NCI-H128 (cell line): ENCODE data around the gene SMARCA2.
"Not testable (repeated sequence)": the region's sequence is repeated elsewhere in the genome, so short reads cannot be mapped to it uniquely, and the experiment has no call there.

ENCODE experiments used
- DNase-seq: peaks from one replicate; lab custom pipeline; 2025; ENCODE audit not compliant: unreplicated experiment; lab: John Stamatoyannopoulos, UW

Gene SMARCA2

DNA sequence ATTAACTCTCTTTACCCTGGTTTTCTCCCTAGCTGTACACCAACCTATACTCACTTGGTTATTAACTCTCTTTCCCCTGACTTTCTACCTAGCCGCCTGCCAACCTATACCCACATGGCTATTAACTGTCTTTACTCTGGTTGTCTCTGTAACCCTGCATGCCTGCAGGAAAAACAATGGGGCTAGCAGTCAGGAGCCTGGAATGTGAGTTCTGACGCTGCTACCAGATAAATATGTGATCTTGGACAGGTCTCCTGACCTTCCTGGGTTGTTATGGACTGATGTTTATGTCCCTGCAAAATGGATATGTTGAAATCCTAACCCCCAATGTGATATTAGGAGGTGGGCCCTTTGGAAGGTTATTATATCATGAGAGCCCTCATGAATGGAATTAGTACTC, 119.2 kb downstream of the SMARCA2 start:
- DNase-seq: no peak

GRCh38 chr9:2138646-2139045, 123.5 kb downstream of the SMARCA2 start:
- no peak for DNase-seq

GRCh38 chr9:2140600-2141223, 125.6 kb downstream of the SMARCA2 start:
- DNase-seq: no peak

DNA sequence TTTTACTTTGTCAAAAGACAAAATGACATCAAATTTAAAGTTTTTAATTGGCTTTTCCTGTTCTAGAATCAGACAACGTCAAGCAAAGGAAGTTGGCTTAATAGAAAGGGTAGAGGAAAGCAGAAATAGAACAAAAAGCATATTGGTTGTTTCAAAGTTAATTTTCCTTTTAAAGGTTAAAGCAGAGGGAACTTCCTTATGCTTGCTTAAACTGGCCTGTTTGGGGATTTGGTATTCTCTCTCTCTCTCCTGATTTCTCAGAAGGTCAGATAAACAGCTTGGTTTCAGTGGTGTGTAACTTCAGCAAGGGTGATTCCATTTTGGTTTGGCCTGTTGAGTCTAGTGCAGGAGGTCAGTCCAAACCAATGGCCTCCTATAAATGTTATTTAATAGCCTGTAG, 127.1 kb downstream of the SMARCA2 start:
- no peak for DNase-seq

GRCh38 chr9:2144619-2145018, 129.5 kb downstream of the SMARCA2 start:
- DNase-seq: no peak

GRCh38 chr9:2145746-2146145, 130.6 kb downstream of the SMARCA2 start:
- no peak for DNase-seq

DNA sequence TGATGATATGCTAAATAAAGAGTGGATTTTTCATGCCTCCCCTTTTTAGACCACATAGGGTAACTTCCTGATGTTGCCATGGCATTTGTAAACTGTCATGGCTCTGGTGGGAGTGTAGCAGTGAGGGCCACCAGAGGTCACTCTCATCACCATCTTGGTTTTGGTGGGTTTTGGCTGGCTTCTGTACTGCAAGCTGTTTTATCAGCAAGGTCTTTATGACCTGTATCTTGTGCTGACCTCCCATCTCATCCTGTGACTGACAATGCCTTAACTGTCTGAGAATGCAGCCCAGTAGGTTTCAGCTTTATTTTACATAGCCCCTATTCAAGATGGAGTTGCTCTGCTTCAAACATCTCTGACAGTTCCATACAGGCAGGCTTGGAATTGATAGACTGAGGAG, 131.6 kb downstream of the SMARCA2 start:
- DNase-seq: not testable (repeated sequence)

DNA sequence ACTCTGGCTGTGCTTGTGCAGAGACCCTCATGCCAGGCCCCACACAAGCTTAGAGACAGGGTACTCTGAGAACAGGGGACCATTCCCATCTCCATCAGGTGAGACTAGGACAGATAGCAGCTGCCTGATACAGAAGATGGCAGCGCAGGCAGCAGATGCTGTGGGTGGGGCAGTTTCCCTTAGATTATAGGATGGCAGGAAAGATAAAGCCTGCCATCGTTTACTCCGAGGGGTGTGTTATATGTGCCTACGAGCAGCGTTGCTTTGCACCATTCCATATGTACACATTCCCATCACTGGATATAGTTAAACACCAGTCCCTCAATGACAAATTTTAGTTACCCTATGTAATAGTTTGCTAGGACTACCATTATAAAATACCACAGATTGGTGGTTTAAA, 135.2 kb downstream of the SMARCA2 start:
- no peak for DNase-seq

DNA sequence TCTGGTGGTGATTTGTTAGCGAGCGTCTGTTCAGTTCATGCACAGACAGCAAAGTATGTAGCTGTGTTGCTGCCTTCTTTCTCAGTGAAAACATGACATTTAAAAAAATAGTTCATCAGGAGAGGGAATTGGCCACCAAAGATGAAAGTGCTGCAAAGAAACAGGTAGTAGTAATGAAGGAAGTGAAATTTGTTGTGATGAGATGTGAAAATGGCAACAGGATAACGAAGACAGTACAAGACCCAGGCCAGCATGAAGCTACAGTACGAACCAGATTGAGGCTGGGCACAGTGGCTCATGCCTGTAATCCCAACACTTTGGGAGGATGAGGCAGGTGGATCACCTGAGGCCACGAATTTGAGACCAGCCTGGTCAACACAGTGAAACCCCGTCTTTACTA, 136.0 kb downstream of the SMARCA2 start:
- DNase-seq: no peak

DNA sequence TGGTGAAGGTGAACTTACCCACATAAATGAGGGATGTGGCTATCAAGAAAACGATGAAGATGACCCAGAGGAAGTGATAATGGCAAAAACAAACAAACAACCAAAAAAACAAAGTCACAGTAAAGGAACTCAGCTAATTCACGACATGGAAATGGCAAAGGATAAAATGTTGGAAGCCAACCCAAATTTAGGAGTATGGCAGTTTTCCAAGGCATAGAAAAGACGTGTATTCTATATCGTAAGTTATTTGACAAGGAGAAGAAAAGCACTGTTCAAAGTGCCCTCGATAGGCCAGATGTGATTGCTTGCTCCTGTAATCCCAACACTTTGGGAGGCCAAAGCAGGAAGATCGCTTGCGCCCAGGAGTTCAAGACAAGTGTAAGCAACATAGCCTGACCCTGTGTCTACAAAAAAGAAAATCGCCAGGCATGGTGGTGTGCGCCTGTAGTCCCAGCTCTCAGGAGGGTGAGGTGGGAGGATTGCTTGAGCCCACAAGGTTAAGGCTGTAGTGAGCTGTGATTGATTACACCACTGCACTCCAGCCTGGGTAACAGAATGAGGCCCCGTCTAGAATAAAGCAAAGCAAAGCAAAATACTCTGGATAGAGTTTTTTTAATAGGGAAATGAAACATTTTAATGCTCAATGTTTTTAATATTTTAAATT, 138.0 kb downstream of the SMARCA2 start:
- no peak for DNase-seq

- DNase-seq: no peak
Observed at GRCh38 chr9:2153630-2154217, 138.6 kb downstream of the SMARCA2 start.

DNA sequence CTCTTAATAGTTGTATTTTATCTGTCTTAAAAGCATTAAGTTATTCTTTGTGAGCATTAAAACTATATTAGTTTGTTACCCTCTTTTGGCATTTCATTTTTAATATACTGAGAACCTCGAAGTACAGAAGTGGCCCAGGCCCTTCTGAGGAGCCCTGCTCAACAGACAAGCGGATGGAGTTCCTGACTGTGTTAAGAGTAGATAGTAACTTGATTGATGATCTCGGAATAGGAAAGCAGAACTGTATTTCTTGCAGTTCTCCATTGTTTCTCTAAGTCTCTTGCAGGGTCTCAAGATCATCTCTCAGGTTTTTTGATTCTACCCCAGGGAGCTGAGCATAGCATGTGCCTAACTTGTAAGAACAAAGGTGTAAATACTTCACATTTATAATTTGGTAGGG, 139.6 kb downstream of the SMARCA2 start:
- DNase-seq: no peak

GRCh38 chr9:2155966-2156365, 140.8 kb downstream of the SMARCA2 start:
- no peak for DNase-seq

- DNase-seq: no peak
Observed at GRCh38 chr9:2157277-2158110, 142.3 kb downstream of the SMARCA2 start.

DNA sequence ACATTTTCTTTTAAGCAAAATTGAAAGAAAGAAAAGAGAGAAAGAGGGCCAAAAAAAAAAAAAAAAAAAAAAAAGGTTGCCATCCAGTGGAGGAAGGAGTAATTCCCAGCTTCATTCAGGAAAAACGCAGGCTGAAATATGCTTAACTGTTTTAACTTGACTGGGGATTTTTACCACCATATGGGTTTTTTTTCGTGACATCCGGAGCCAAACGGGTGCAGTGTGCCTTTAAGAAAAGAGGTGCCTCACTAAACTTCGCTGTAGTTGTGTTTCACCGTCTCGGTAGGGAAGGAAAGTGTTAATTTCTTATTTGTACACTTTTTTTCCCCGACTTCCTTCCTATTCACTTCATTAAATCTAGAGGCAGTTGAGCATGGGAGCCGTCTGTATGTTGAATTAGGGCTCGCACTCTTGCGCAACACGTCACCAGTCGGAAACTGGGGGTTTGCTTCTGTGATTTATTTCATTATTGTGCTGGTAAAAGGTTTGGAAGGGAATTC, 143.0 kb downstream of the SMARCA2 start:
- no peak for DNase-seq

GRCh38 chr9:2158766-2159430, 143.8 kb downstream of the SMARCA2 start:
- DNase-seq: no peak

- no peak for DNase-seq
Observed at GRCh38 chr9:2159521-2160454, 144.6 kb downstream of the SMARCA2 start.

DNA sequence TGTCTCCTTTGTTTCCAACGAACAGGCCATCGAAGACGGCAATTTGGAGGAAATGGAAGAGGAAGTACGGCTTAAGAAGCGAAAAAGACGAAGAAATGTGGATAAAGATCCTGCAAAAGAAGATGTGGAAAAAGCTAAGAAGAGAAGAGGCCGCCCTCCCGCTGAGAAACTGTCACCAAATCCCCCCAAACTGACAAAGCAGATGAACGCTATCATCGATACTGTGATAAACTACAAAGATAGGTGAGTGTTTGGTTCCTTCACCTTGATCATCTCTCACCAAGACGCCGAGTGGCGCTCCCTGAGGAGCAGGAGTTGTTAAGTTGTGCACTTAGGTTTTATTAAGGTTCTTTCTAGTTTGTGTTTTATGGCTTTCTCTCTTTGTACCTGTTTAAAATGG, 146.5 kb downstream of the SMARCA2 start:
- DNase-seq: no peak

GRCh38 chr9:2163231-2163885, 148.2 kb downstream of the SMARCA2 start:
- DNase-seq: no peak
